Effector memory CD4-positive, alpha-beta T cell (primary cell): ENCODE measurements around the gene CISD2.

Experiments used
- DNase-seq, 3 donors: peaks; one replicate each; pipeline ENCODE4 v3.0.0-alpha.2; 2020
- H3K27ac ChIP-seq: 2 replicates; pipeline ENCODE4 v1.7.0; 2013; ENCODE audit warnings: mild to moderate bottlenecking, low read length, moderate library complexity; ENCODE audit not compliant: insufficient read depth, poor library complexity, severe bottlenecking
- H3K27me3 ChIP-seq: replicated peaks from 2 replicates; pipeline ENCODE4 v1.7.0; 2013; ENCODE audit warnings: mild to moderate bottlenecking, low read length; ENCODE audit not compliant: insufficient read depth, control insufficient read depth, poor library complexity, severe bottlenecking
- H3K36me3 ChIP-seq: 2 replicates; pipeline ENCODE4 v1.7.0; 2013; ENCODE audit warnings: mild to moderate bottlenecking, low read length, moderate library complexity; ENCODE audit not compliant: control insufficient read depth, insufficient read depth
- H3K4me1 ChIP-seq: 2 replicates; pipeline ENCODE4 v1.7.0; 2013; ENCODE audit warnings: low read length, mild to moderate bottlenecking; ENCODE audit not compliant: control insufficient read depth, insufficient read depth, poor library complexity, severe bottlenecking
- H3K4me3 ChIP-seq: 2 replicates; pipeline ENCODE4 v1.7.0; 2013; ENCODE audit warnings: low read length, low read depth, mild to moderate bottlenecking; ENCODE audit not compliant: insufficient read depth, poor library complexity, severe bottlenecking
- H3K9me3 ChIP-seq: 2 replicates; pipeline ENCODE4 v1.7.0; 2013; ENCODE audit warnings: mild to moderate bottlenecking, low read length, moderate library complexity; ENCODE audit not compliant: control insufficient read depth

Gene CISD2

GRCh38 chr4:102826890-102827673 is 41.7 kb upstream of the CISD2 start, which contains the start of gene UBE2D3:
Gene UBE2D3, minus strand, starts transcription at chr4:102827551. Its CDS starts 1,043 bp downstream, at chr4:102826508.
- Histone ChIP-seq H3K27me3 (no peaks in the 10 kb centered on the region), H3K27ac (peak within 1 kb of the TSS; percentile 100), H3K9me3 (no peaks in the 10 kb centered on the region), H3K36me3 (peaks cover 4% of the 10 kb centered on the region), H3K4me3 (peak within 1 kb of the TSS; percentile 85), H3K4me1 (peaks cover 10% of the 10 kb centered on the region)
- peak; percentile 89 to 91 (median 90) for DNase-seq

- DNase-seq = peak; percentile 99 to 100 (median 99)
- H3K4me1 ChIP-seq = peaks cover 9% of the 10 kb centered on the region
- peak overlapping the region; percentile 100 for H3K27ac ChIP-seq
- H3K4me3 ChIP-seq = peak overlapping the region; percentile 85
- no peaks in the 10 kb centered on the region for H3K27me3 ChIP-seq
- no peaks in the 10 kb centered on the region for H3K9me3 ChIP-seq
- peaks cover 4% of the 10 kb centered on the region for H3K36me3 ChIP-seq
These were observed 40.9 kb upstream of the CISD2 start for GRCh38 chr4:102827674-102828496.

GRCh38 chr4:102828497-102828808 is 40.3 kb upstream of the CISD2 start:
- Histone ChIP-seq H3K27me3 (no peaks in the 10 kb centered on the region), H3K27ac (peak overlapping the region; percentile 91), H3K4me3 (peak overlapping the region; percentile 43), H3K4me1 (peaks cover 4% of the 10 kb centered on the region), H3K9me3 (no peaks in the 10 kb centered on the region), H3K36me3 (peaks cover 4% of the 10 kb centered on the region)
- no peak for DNase-seq

- no peaks in the 10 kb centered on the region for H3K27me3 ChIP-seq
- no peak overlapping the region for H3K4me3 ChIP-seq
- DNase-seq = no peak
- no peaks in the 10 kb centered on the region for H3K4me1 ChIP-seq
- no peaks in the 10 kb centered on the region for H3K9me3 ChIP-seq
- H3K36me3 ChIP-seq = no peaks in the 10 kb centered on the region
- H3K27ac ChIP-seq = no peak overlapping the region
These were observed 39.0 kb upstream of the CISD2 start for GRCh38 chr4:102829803-102830202.

- H3K27ac ChIP-seq = no peak overlapping the region
- no peaks in the 10 kb centered on the region for H3K27me3 ChIP-seq
- H3K4me1 ChIP-seq = no peaks in the 10 kb centered on the region
- H3K36me3 ChIP-seq = no peaks in the 10 kb centered on the region
- DNase-seq = no peak
- no peak overlapping the region for H3K4me3 ChIP-seq
- H3K9me3 ChIP-seq = no peaks in the 10 kb centered on the region
These were observed 36.7 kb upstream of the CISD2 start for GRCh38 chr4:102832105-102832504.

- no peak for DNase-seq
- Histone ChIP-seq H3K9me3 (no peaks in the 10 kb centered on the region), H3K27ac (no peak overlapping the region), H3K4me1 (no peaks in the 10 kb centered on the region), H3K4me3 (no peak overlapping the region), H3K27me3 (no peaks in the 10 kb centered on the region), H3K36me3 (no peaks in the 10 kb centered on the region)
These were observed 36.1 kb upstream of the CISD2 start for GRCh38 chr4:102832667-102833066.

- H3K27ac ChIP-seq = no peak overlapping the region
- no peaks in the 10 kb centered on the region for H3K4me1 ChIP-seq
- H3K36me3 ChIP-seq = no peaks in the 10 kb centered on the region
- H3K4me3 ChIP-seq = no peak overlapping the region
- no peaks in the 10 kb centered on the region for H3K27me3 ChIP-seq
- no peaks in the 10 kb centered on the region for H3K9me3 ChIP-seq
- no peak for DNase-seq
These were observed 32.2 kb upstream of the CISD2 start for GRCh38 chr4:102836596-102836995.

- Histone ChIP-seq H3K27me3 (no peaks in the 10 kb centered on the region), H3K36me3 (no peaks in the 10 kb centered on the region), H3K9me3 (no peaks in the 10 kb centered on the region), H3K4me1 (no peaks in the 10 kb centered on the region), H3K27ac (no peak overlapping the region), H3K4me3 (no peak overlapping the region)
- DNase-seq = no peak
These were observed 26.4 kb upstream of the CISD2 start for GRCh38 chr4:102842367-102842766.

- H3K27ac ChIP-seq = no peak overlapping the region
- no peaks in the 10 kb centered on the region for H3K4me1 ChIP-seq
- H3K9me3 ChIP-seq = no peaks in the 10 kb centered on the region
- H3K36me3 ChIP-seq = no peaks in the 10 kb centered on the region
- H3K27me3 ChIP-seq = no peaks in the 10 kb centered on the region
- no peak for DNase-seq
- no peak overlapping the region for H3K4me3 ChIP-seq
These were observed 25.5 kb upstream of the CISD2 start for GRCh38 chr4:102843273-102843672.

- Histone ChIP-seq H3K4me3 (no peak overlapping the region), H3K27me3 (no peaks in the 10 kb centered on the region), H3K36me3 (no peaks in the 10 kb centered on the region), H3K9me3 (no peaks in the 10 kb centered on the region), H3K4me1 (no peaks in the 10 kb centered on the region), H3K27ac (no peak overlapping the region)
- DNase-seq = no peak
These were observed 24.9 kb upstream of the CISD2 start for GRCh38 chr4:102843938-102844337.
